ENCODE measurements around the gene TCF3.

Gene TCF3

DNA sequence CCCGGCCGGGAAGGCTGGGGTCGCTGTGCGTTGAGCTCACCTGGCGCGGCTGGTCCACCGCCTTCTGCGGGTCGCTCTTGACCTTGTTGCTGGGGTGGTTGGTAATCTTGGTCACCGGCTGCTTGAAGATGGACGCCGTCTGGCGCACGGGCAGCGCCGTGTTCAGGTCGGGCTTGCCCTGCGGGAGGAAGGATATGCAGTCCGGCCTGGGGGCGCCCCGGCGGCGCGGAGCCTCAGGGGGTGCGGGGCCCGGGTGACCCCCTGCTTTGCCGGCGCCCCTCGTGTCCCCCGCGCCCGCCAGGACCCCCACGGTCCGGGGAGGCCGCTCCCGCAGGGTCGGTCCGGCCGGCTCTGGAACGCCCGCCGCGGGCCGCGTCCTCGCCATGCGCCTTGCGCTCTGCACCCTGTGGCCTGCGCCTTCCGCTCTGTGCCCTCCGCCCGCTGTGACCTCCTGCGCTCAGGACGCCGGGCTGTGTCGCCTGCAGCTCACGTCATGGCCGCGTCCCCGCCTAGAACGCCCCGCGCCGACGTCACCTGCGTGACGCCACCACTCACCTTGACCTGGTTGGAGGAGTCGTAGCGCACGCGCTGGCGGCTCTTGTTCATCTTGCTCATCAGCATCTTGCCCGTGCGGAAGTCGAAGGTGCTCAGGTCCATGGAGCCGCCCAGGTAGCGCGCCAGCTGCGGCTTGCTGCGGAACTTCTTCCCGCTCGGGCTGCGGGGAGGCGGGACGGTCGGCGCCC lies 67.7 kb downstream of the TCF3 start:
- no peak overlapping the region for H3K27ac ChIP-seq (ENCODE audit: low read length, poor library complexity, severe bottlenecking)
- H3K18ac ChIP-seq (ENCODE audit: low read depth in 1 of 2, low read length in 2 of 2): no peak overlapping the region
- no peak overlapping the region for H3K4ac ChIP-seq (ENCODE audit: low read depth in 1 of 2, low read length in 2 of 2)
- no peak overlapping the region for H4K91ac ChIP-seq (ENCODE audit: low read length)
- H3K9ac ChIP-seq (ENCODE audit: low read length): no peak overlapping the region
- H4K8ac ChIP-seq (ENCODE audit: low read length): no peak overlapping the region
- WGBS: 98% methylated on average over 81 of the region's 87 CpGs
- no peak overlapping the region for H2AK5ac ChIP-seq (ENCODE audit: low read length, severe bottlenecking)
- H2BK120ac ChIP-seq (ENCODE audit: low read depth, low read length): no peak overlapping the region
- H3K27me3 ChIP-seq (ENCODE audit: control insufficient read depth in 1 of 2, insufficient read depth in 1 of 2, low read length in 2 of 2): no peaks in the 10 kb centered on the region
- H3K4me2 ChIP-seq (ENCODE audit: low read length, poor library complexity, severe bottlenecking): no peak overlapping the region
- H2BK5ac ChIP-seq (ENCODE audit: low read depth, low read length, poor library complexity, severe bottlenecking): no peak overlapping the region
- H3K23ac ChIP-seq (ENCODE audit: low read length in 2 of 2): no peak overlapping the region
- H3K4me1 ChIP-seq (ENCODE audit: control insufficient read depth, insufficient read depth, low read depth, low read length): peaks cover 4% of the 10 kb centered on the region
- no peak overlapping the region for H3K4me3 ChIP-seq (ENCODE audit: insufficient read depth in 1 of 2, low read depth in 1 of 2, low read length in 2 of 2)
- peaks cover 43 to 59% of the 10 kb centered on the region in 2 experiments for H3K36me3 ChIP-seq (ENCODE audit: control insufficient read depth in 1 of 2, insufficient read depth in 2 of 2, low read depth in 1 of 2, low read length in 2 of 2)
- no peak overlapping the region for H2BK12ac ChIP-seq (ENCODE audit: low read length in 2 of 2)
- no peak overlapping the region for H2BK15ac ChIP-seq (ENCODE audit: low read depth, poor library complexity, severe bottlenecking)
- H3K14ac ChIP-seq (ENCODE audit: low read length in 2 of 2): no peak overlapping the region
- no peak for DNase-seq
- H3K79me1 ChIP-seq (replicated peaks; ENCODE audit: low read length, poor library complexity, severe bottlenecking): peaks cover 38% of the 10 kb centered on the region
- H2AFZ ChIP-seq (ENCODE audit: low read depth, low read length): no peak overlapping the region
- no peaks in the 10 kb centered on the region for H3K9me3 ChIP-seq (ENCODE audit: control insufficient read depth, low read length)

DNA sequence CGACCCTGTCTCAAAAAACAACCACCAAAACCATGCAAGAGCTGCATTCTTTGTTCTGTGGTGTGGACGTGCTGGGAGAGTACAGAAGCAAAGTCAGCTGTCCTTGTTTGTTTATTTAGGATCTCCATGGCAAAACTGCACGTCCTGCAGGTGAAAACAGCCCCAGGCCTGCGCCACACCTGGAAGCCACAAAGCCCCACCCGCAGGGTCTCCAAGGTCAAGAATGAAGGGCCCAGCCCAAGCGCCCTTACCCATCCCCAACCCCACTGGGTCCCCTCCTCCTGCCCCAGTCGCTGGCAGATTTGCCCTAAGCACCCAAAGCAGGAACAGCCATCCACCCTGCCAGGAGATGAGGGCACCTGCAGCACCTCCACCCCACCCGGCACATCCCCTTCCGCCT lies 70.2 kb downstream of the TCF3 start:
- H3K9me3 ChIP-seq (ENCODE audit: control insufficient read depth, low read length): no peaks in the 10 kb centered on the region
- H3K4ac ChIP-seq (ENCODE audit: low read depth in 1 of 2, low read length in 2 of 2): no peak overlapping the region
- H2AK5ac ChIP-seq (ENCODE audit: low read length, severe bottlenecking): no peak overlapping the region
- no peak overlapping the region for H4K91ac ChIP-seq (ENCODE audit: low read length)
- no peaks in the 10 kb centered on the region for H3K4me1 ChIP-seq (ENCODE audit: control insufficient read depth, insufficient read depth, low read depth, low read length)
- no peak overlapping the region for H2BK120ac ChIP-seq (ENCODE audit: low read depth, low read length)
- no peak overlapping the region for H4K8ac ChIP-seq (ENCODE audit: low read length)
- peaks cover 47% of the 10 kb centered on the region for H3K79me1 ChIP-seq (replicated peaks; ENCODE audit: low read length, poor library complexity, severe bottlenecking)
- no peak overlapping the region for H3K23ac ChIP-seq (ENCODE audit: low read length in 2 of 2)
- no peak overlapping the region for H2BK12ac ChIP-seq (ENCODE audit: low read length in 2 of 2)
- H3K36me3 ChIP-seq (ENCODE audit: control insufficient read depth in 1 of 2, insufficient read depth in 2 of 2, low read depth in 1 of 2, low read length in 2 of 2): peaks cover 59 to 84% of the 10 kb centered on the region in 2 experiments
- no peak overlapping the region for H3K27ac ChIP-seq (ENCODE audit: low read length, poor library complexity, severe bottlenecking)
- no peak overlapping the region for H3K4me3 ChIP-seq (ENCODE audit: insufficient read depth in 1 of 2, low read depth in 1 of 2, low read length in 2 of 2)
- no peak overlapping the region for H2BK5ac ChIP-seq (ENCODE audit: low read depth, low read length, poor library complexity, severe bottlenecking)
- 95% methylated on average over 8 of the region's 9 CpGs for WGBS
- no peak overlapping the region for H2BK15ac ChIP-seq (ENCODE audit: low read depth, poor library complexity, severe bottlenecking)
- no peak overlapping the region for H3K9ac ChIP-seq (ENCODE audit: low read length)
- no peak for DNase-seq
- no peaks in the 10 kb centered on the region for H3K27me3 ChIP-seq (ENCODE audit: control insufficient read depth in 1 of 2, insufficient read depth in 1 of 2, low read length in 2 of 2)
- no peak overlapping the region for H3K4me2 ChIP-seq (ENCODE audit: low read length, poor library complexity, severe bottlenecking)
- H2AFZ ChIP-seq (ENCODE audit: low read depth, low read length): no peak overlapping the region
- H3K14ac ChIP-seq (ENCODE audit: low read length in 2 of 2): no peak overlapping the region
- no peak overlapping the region for H3K18ac ChIP-seq (ENCODE audit: low read depth in 1 of 2, low read length in 2 of 2)

DNA sequence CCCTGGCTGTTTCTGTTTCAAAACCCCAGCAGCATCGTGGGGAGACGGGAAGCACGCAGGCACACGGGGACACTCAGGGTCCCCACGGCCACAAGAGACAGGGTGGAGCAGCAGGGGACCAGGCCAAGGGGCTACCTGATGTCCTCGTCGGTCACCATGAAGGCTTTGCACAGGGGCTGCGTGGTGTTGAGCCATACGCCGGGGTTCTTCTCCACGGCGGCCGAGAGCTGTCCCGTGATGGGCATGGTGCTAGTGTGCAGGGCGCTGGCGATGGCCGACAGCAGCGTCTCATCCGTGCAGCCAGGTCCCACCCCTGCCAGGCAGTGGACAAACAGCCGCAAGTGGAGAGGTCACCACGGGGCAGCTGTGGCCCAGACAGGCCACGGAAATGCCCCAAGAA lies 71.5 kb downstream of the TCF3 start:
- H3K79me1 ChIP-seq (replicated peaks; ENCODE audit: low read length, poor library complexity, severe bottlenecking): peaks cover 48% of the 10 kb centered on the region
- peaks cover 66 to 91% of the 10 kb centered on the region in 2 experiments for H3K36me3 ChIP-seq (ENCODE audit: control insufficient read depth in 1 of 2, insufficient read depth in 2 of 2, low read depth in 1 of 2, low read length in 2 of 2)
- H3K9ac ChIP-seq (ENCODE audit: low read length): no peak overlapping the region
- no peaks in the 10 kb centered on the region for H3K27me3 ChIP-seq (ENCODE audit: control insufficient read depth in 1 of 2, insufficient read depth in 1 of 2, low read length in 2 of 2)
- H3K4me3 ChIP-seq (ENCODE audit: insufficient read depth in 1 of 2, low read depth in 1 of 2, low read length in 2 of 2): no peak overlapping the region
- no peaks in the 10 kb centered on the region for H3K4me1 ChIP-seq (ENCODE audit: control insufficient read depth, insufficient read depth, low read depth, low read length)
- no peak overlapping the region for H3K4me2 ChIP-seq (ENCODE audit: low read length, poor library complexity, severe bottlenecking)
- no peak overlapping the region for H2AFZ ChIP-seq (ENCODE audit: low read depth, low read length)
- DNase-seq: no peak
- H2AK5ac ChIP-seq (ENCODE audit: low read length, severe bottlenecking): no peak overlapping the region
- no peak overlapping the region for H2BK15ac ChIP-seq (ENCODE audit: low read depth, poor library complexity, severe bottlenecking)
- H3K27ac ChIP-seq (ENCODE audit: low read length, poor library complexity, severe bottlenecking): no peak overlapping the region
- 97% methylated on average over 22 of the region's 22 CpGs for WGBS
- no peak overlapping the region for H2BK5ac ChIP-seq (ENCODE audit: low read depth, low read length, poor library complexity, severe bottlenecking)
- no peak overlapping the region for H2BK12ac ChIP-seq (ENCODE audit: low read length in 2 of 2)
- no peak overlapping the region for H4K8ac ChIP-seq (ENCODE audit: low read length)
- H4K91ac ChIP-seq (ENCODE audit: low read length): no peak overlapping the region
- no peak overlapping the region for H3K18ac ChIP-seq (ENCODE audit: low read depth in 1 of 2, low read length in 2 of 2)
- H3K23ac ChIP-seq (ENCODE audit: low read length in 2 of 2): no peak overlapping the region
- H3K9me3 ChIP-seq (ENCODE audit: control insufficient read depth, low read length): no peaks in the 10 kb centered on the region
- no peak overlapping the region for H3K4ac ChIP-seq (ENCODE audit: low read depth in 1 of 2, low read length in 2 of 2)
- H2BK120ac ChIP-seq (ENCODE audit: low read depth, low read length): no peak overlapping the region
- no peak overlapping the region for H3K14ac ChIP-seq (ENCODE audit: low read length in 2 of 2)

DNA sequence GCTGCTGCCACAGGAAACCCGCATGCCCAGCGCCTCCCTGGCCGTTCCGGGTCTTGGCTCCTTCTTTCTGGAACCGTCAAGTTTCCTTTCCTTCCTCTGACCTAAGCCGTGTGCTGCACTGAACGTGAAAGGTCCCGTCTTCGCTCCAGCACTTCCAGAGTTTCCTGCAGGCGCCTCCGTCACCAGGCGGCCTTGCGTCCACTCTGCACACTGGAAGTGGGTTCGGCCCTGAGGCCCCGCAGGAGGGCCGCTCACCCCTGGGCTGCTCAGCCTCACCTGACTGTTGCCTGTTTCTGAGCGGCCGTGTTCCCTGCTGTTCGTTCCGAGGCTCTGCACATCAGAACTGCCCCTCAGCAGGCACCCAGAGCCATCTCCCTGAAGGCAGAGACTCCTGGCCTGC lies 72.0 kb downstream of the TCF3 start:
- no peak overlapping the region for H3K4me2 ChIP-seq (ENCODE audit: low read length, poor library complexity, severe bottlenecking)
- H3K9me3 ChIP-seq (ENCODE audit: control insufficient read depth, low read length): no peaks in the 10 kb centered on the region
- WGBS: 98% methylated on average over 20 of the region's 20 CpGs

More for the DNA sequence above, 72.0 kb downstream of the TCF3 start:
- DNase-seq: no peak
- H2AK5ac ChIP-seq (ENCODE audit: low read length, severe bottlenecking): no peak overlapping the region
- H2AFZ ChIP-seq (ENCODE audit: low read depth, low read length): no peak overlapping the region
- H2BK15ac ChIP-seq (ENCODE audit: low read depth, poor library complexity, severe bottlenecking): no peak overlapping the region
- no peaks in the 10 kb centered on the region for H3K27me3 ChIP-seq (ENCODE audit: control insufficient read depth in 1 of 2, insufficient read depth in 1 of 2, low read length in 2 of 2)
- no peaks in the 10 kb centered on the region for H3K4me1 ChIP-seq (ENCODE audit: control insufficient read depth, insufficient read depth, low read depth, low read length)
- H4K8ac ChIP-seq (ENCODE audit: low read length): no peak overlapping the region
- H3K18ac ChIP-seq (ENCODE audit: low read depth in 1 of 2, low read length in 2 of 2): no peak overlapping the region
- no peak overlapping the region for H2BK5ac ChIP-seq (ENCODE audit: low read depth, low read length, poor library complexity, severe bottlenecking)
- H3K79me1 ChIP-seq (replicated peaks; ENCODE audit: low read length, poor library complexity, severe bottlenecking): peaks cover 48% of the 10 kb centered on the region
- no peak overlapping the region for H2BK12ac ChIP-seq (ENCODE audit: low read length in 2 of 2)
- H3K14ac ChIP-seq (ENCODE audit: low read length in 2 of 2): no peak overlapping the region
- H3K4me3 ChIP-seq (ENCODE audit: insufficient read depth in 1 of 2, low read depth in 1 of 2, low read length in 2 of 2): no peak overlapping the region
- H3K9ac ChIP-seq (ENCODE audit: low read length): no peak overlapping the region
- peaks cover 66 to 90% of the 10 kb centered on the region in 2 experiments for H3K36me3 ChIP-seq (ENCODE audit: control insufficient read depth in 1 of 2, insufficient read depth in 2 of 2, low read depth in 1 of 2, low read length in 2 of 2)
- no peak overlapping the region for H3K4ac ChIP-seq (ENCODE audit: low read depth in 1 of 2, low read length in 2 of 2)
- H4K91ac ChIP-seq (ENCODE audit: low read length): no peak overlapping the region
- H3K23ac ChIP-seq (ENCODE audit: low read length in 2 of 2): no peak overlapping the region
- H2BK120ac ChIP-seq (ENCODE audit: low read depth, low read length): no peak overlapping the region
- no peak overlapping the region for H3K27ac ChIP-seq (ENCODE audit: low read length, poor library complexity, severe bottlenecking)

Measured in mesenchymal stem cell (in vitro differentiated cells and primary cell).